Measurements from ENCODE around the gene LPCAT1.

LPCAT1 gene

DNA sequence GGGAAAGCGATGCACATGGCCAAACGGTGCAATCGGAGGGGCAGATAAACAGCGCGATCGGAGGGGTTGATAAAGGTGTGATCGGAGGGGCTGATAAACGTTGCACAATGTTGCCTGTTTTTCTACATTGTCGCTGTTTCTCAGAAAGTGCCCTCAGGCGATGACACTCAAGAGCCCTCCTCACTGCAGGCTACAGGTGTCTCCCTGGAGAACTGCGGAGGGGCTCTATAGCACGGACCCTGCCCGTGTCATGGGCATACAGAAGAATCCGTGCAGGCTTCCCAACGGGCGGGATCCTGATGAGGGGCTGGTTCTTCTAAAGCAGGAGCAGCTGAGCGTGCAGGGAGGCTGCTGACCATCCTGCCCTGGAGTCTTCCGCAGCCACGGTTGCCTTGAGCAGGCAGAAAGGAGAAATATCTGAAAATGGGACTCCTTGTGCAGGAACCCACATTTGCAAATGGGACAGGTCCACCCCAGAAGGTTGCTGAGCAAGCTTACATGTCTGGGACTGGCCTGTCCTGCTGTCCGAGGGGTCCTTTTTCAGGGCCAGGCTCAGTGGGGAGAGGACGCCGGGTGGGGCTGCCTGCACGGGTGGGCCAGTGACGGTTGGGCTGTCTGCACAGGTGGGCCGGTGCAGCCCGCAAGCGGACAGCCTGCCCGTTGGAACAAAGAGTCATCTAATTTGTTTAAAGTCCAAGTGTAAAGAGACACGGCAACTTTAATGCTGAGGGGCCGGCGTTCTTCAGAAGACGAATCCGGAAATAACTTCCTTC lies 25.1 kb upstream of the LPCAT1 start:
- TF ChIP-seq, protein P1, sequence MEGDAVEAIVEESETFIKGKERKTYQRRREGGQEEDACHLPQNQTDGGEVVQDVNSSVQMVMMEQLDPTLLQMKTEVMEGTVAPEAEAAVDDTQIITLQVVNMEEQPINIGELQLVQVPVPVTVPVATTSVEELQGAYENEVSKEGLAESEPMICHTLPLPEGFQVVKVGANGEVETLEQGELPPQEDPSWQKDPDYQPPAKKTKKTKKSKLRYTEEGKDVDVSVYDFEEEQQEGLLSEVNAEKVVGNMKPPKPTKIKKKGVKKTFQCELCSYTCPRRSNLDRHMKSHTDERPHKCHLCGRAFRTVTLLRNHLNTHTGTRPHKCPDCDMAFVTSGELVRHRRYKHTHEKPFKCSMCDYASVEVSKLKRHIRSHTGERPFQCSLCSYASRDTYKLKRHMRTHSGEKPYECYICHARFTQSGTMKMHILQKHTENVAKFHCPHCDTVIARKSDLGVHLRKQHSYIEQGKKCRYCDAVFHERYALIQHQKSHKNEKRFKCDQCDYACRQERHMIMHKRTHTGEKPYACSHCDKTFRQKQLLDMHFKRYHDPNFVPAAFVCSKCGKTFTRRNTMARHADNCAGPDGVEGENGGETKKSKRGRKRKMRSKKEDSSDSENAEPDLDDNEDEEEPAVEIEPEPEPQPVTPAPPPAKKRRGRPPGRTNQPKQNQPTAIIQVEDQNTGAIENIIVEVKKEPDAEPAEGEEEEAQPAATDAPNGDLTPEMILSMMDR (conservative IDR thresholded peaks at IDR 0.05; ENCODE audit: low read depth): no peak
- CTCF ChIA-PET: no interaction called here
- POLR2A ChIA-PET (ENCODE audit: low non-redundant PET): no interaction called here
- H3K27ac ChIP-seq: no peak overlapping the region
- no peak for DNase-seq (ENCODE audit: low spot score)

DNA sequence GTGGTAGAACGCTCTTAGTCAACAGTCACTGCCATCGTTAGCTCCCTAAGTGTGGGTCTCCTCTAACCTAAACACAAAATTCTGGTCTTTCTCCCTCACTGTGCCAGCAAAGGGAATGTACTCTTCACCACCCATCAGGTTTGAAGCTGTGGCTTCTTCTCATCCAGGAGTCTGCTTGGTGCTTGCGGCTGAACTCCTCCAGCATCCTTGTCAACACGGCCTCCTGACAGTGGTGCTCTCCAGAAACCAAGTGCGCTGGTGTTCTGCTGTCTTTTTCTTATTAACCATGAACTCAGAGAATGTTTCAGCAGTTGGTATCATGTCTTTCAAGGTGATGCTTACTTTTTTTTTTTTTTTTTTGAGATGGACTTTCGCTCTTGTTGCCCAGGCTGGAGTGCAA lies 23.9 kb upstream of the LPCAT1 start:
- no peak overlapping the region for H3K27ac ChIP-seq
- POLR2A ChIA-PET (ENCODE audit: low non-redundant PET): no interaction called here
- TF ChIP-seq, protein P1 (conservative IDR thresholded peaks at IDR 0.05; ENCODE audit: low read depth): no peak
- DNase-seq (ENCODE audit: low spot score): no peak
- CTCF ChIA-PET: no interaction called here

DNA sequence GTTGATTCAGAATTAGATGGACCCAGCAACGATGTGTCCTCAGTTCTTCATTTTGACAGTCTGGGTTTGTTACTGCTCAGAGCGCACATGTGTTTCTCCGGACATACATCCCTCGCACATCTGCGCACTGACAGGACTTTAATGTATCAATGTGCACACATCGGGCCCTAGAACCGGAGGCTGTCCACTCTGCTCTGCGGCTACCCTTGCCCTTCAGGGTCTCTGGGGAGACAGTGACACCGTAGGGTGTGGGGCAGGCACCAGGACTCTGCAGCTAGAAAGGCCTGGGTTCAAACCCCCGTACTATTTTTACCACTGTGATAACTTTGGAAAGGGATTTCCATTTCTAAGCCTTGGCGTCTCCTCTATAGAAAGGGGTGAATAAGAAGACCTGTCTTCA lies 23.5 kb upstream of the LPCAT1 start:
- ChIA-PET POLR2A (ENCODE audit: low non-redundant PET) (no interaction called here), CTCF (no interaction called here)
- DNase-seq (ENCODE audit: low spot score): no peak
- no peak overlapping the region for H3K27ac ChIP-seq
- TF ChIP-seq, protein P1 (conservative IDR thresholded peaks at IDR 0.05; ENCODE audit: low read depth): no peak

DNA sequence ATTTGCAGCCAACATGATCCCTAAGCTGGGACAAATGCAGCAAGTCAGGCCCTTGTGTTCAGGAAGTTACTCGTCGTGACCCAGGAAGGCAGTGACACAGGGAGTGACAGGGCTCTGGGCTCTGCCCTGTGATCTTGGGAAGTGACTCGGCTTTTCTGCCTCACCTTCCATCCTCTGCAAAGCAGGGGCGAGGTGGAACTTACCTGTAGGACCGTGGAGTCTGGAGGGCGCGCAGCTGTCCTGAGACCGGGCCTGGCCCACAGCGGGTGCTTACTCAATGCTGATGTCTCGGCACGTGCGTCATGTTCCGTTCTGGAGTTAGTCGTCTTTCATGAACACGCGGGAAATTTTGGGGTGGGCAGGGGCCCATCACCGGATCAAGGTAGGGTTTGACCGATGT lies 22.8 kb upstream of the LPCAT1 start:
- no peak for DNase-seq (ENCODE audit: low spot score)
- TF ChIP-seq, protein P1 (conservative IDR thresholded peaks at IDR 0.05; ENCODE audit: low read depth): no peak
- ChIA-PET CTCF (interaction anchor here (0.5 kb wide), 1 partner anchor 98 kb away, joined by 4 read pairs; no protein-coding TSS in a partner anchor), POLR2A (ENCODE audit: low non-redundant PET) (interaction anchor here (0.9 kb wide), 1 partner anchor 10 kb away, joined by 4 read pairs; no protein-coding TSS in a partner anchor)
- H3K27ac ChIP-seq: peak overlapping the region; percentile 13

DNA sequence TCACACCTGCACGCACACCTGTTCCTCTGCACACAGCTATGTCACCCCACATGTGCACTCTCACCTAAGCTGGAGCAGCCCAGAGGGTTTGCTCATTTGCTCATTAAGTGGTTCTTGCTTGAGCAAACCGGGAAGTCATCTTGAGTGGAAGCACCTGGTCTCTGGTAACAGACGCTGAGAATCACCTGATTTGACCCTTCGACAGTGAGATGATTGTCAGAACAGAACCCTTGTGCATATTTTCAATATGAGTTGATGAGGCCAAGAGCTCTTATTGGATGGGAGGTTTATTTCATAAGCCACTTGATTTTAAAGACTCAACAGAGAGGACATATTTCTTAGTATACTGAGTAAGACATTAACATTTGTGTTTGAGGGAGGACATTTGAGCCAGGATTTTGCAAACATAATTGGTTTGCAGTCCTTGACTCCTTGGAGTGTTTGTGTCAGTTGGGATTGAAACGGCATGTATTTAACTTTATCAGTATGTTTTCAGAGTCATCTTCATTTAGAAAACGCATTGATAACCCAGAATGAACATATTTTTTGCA lies 22.1 kb upstream of the LPCAT1 start:
- POLR2A ChIA-PET (ENCODE audit: low non-redundant PET): interaction anchor here (0.9 kb wide), 1 partner anchor 10 kb away, joined by 4 read pairs; no protein-coding TSS in a partner anchor
- TF ChIP-seq, protein P1 (conservative IDR thresholded peaks at IDR 0.05; ENCODE audit: low read depth): no peak
- H3K27ac ChIP-seq: no peak overlapping the region
- CTCF ChIA-PET: interaction anchor here (0.5 kb wide), 1 partner anchor 99 kb away, joined by 4 read pairs; no protein-coding TSS in a partner anchor
- peak; percentile 68 for DNase-seq (ENCODE audit: low spot score)

DNA sequence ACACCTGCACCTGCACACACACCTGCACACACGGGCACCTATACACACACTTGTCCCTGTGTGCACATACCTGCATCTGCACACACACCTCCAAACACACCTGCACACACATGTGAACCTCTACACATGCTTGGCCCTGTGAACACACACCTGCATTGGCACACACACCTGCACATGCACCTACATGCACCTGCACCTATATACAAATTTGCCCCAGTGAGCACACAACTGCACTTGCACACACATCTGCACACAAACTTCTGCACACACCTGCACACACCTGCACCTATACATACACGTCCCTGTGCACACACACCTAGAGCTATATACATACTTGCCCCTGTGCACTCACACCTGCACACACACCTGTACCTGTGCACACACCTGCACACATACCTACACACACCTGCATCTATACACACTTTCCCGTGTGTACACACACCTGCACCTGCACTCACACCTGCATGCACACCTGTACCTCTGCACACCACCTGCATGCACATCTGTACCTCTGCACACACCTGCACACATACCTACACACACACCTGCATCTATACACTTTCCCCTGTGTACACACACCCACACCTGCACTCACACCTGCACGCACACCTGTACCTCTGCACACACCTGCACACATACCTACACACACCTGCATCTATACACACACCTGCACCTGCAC lies 21.5 kb upstream of the LPCAT1 start:
- TF ChIP-seq, protein P1 (conservative IDR thresholded peaks at IDR 0.05; ENCODE audit: low read depth): no peak
- ChIA-PET POLR2A (ENCODE audit: low non-redundant PET) (interaction anchor here (0.9 kb wide), 1 partner anchor 9 kb away, joined by 4 read pairs; no protein-coding TSS in a partner anchor), CTCF (no interaction called here)
- H3K27ac ChIP-seq: no peak overlapping the region
- no peak for DNase-seq (ENCODE audit: low spot score)

All from RWPE1 (cell line).